GM18498 (cell line): Measurements from ENCODE around the gene NSDHL.
"Not testable (repeated sequence)": the region's sequence is repeated elsewhere in the genome, so short reads cannot be mapped to it uniquely, and the experiment has no call there.

Source experiments
- ATAC-seq: cut with Tn5 transposase; IDR thresholded peaks from one replicate; pipeline ENCODE4 v1.9.1; 2021; ENCODE audit warnings: mild to moderate bottlenecking, moderate library complexity; ENCODE audit not compliant: unreplicated experiment

NSDHL gene

DNA sequence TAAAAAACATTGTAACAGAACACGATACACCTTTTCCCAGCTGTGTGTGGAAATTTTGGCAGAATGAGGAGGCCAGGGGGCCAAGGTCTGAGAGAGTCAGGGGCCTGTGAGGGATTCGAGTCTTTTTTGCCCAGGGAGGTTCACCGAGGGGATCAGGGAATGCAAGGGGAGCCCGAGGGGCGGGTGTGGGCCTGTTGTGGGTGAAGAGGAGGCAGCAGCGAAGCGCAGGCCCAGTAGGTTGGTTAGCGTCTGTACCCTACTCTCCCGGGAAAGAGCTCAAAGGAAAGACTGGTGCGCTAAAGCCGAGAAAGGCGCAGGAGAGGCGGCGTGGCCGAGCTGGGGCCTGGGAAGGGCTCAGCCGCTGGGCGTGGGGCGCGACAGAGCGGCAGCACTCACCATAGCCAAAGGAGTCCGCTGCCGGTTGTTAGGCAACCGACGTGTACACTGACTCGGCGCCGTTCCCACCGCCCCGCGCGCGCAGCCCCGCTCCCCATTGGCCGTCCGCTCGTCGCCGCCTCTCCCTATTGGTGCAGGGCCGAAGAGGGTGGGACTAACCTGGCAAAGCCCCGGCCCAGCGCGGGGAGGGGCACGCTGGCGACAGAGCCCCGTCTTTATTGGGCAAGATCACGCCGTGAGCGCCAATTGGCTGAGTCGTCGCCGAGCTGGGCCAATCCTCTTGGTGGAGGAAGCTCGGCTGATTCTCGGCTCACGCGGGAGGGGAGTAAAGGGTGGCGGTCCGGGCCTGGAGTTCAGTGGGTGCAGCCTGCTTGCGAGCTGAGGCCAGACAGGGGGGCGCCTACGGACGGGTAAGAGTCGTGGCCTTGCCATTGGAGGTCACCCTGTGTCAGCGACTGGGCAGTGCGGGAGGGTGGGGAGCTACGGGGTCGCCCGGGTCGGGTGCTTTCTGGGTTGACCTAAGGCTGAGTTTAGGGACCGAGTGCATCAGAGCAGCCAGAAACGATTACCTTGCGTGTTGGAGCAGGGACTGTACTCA lies at the start of gene NSDHL, which contains the start of gene CETN2:
TSS of gene NSDHL (plus strand) at position 752 of the 994 bp plus-strand sequence. CDS start 15,262 bp downstream, outside the sequence.
TSS of gene CETN2 (minus strand) at position 446 of the 994 bp plus-strand sequence. CDS start at position 399, 47 bp downstream.
- ATAC-seq: peak; percentile 99

- peak; percentile 82 for ATAC-seq
Observed at GRCh38 chrX:152787062-152787461, 43.8 kb upstream of the NSDHL start.

DNA sequence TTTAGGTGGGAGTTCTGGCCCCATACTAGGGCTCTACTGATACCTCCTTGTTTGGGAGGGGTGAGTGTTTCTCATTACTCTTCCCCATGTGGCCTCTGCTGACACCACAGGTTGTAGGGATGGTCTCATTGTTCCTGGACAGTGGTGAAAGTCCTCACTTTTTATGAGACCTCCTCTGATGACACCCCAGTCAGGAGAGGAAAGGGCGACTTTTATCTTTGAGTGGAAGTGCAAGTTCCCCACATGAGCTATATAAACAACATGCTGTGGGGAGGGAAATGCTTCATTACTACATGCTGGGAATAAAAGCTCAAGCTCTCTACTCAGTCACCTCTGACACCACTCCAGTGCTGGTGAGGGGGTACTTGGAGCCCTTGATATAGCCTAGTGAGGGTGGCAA lies 31.9 kb upstream of the NSDHL start:
- ATAC-seq: no peak

DNA sequence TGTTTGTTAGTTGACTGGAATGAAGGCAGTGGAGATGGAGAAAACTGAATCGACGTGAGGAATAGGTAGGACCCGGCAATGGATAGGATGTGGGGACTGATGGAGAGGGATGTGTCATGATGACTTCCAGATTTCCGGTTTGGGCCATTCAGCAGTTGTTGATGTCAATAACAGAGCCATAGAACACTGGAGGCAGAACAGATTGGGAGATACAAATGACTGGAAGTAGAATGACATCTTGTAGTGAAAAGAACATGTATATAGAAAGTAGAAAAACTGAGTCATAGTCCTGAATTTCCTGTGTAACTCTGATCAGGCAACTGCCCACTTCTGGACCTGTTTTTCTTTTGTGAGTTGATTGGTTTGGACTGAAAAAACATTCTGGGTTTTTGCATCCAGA lies 24.8 kb upstream of the NSDHL start:
- no peak for ATAC-seq

- no peak for ATAC-seq
Observed at GRCh38 chrX:152810403-152810802, 20.5 kb upstream of the NSDHL start.

GRCh38 chrX:152813206-152813605 lies 17.7 kb upstream of the NSDHL start:
- no peak for ATAC-seq

- ATAC-seq: no peak
Observed at GRCh38 chrX:152814048-152814447, 16.8 kb upstream of the NSDHL start.

DNA sequence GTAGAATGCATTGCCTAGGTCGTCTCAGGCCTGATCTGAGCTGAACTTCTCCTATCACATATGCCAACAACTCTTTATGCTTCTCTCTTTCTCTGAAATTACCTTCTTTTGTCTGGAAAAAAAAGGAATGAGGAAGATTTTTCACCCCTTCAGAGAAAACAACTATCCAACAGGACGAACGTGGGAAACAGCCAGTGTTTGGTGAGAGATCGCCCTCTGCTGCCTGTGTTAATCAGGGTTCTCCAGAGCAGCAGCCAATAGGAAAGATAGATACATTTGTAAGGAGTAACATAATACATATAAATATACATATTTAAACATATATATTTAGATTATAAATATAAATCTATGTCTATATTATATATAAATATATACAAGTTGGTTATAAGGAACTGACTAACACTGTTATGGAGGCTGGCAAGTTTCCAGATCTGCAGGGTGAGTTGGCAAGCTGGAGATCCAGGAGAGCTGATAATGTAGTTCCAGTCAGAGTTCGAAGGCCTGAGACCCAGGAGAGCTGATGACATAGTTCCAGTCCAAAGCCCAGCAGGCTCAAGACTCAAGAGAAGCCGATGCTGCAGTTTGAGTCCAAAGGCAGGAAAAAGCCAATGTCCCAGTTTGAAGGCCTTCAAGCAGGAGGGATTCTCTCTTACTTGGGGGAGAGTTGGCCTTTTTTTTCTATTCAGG lies 13.6 kb upstream of the NSDHL start:
- ATAC-seq: no peak

DNA sequence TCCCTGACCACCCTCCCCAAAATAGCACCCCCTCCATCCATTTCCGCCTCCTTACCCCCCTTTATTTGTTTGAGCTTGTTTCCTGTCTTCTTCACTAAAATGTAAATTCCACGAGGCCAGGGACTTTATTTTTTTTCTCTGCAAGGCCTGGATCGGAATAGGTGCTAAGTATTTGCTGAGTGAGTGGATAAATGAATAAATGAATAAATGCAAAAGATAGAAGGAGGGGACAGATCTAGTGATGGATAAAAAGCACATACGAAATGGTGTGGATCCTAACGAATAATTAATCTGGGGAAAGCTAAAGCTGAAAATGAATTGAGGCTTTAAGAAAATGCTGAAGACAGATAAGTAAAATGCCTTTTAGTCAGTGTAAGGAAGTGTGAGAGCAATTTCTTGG lies 12.5 kb upstream of the NSDHL start:
- ATAC-seq: no peak

DNA sequence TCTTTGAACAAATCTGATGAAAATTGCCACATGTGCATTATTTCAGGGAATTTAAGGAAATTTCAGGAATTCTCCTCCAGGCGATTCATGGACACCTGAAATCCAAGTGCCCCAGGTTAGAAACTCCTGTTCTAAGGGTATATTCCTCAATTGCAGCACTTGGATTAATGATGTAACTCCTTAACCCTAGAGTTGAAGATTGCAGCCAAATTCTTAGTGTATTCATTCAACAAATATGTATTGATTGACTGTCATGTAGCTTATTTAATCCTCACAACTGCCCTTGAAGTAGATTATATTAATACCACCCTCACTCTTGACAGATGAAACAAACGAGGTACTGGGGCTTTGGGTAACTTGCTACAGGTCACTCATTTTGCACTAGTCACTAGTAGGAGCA lies 11.6 kb upstream of the NSDHL start:
- ATAC-seq: no peak

DNA sequence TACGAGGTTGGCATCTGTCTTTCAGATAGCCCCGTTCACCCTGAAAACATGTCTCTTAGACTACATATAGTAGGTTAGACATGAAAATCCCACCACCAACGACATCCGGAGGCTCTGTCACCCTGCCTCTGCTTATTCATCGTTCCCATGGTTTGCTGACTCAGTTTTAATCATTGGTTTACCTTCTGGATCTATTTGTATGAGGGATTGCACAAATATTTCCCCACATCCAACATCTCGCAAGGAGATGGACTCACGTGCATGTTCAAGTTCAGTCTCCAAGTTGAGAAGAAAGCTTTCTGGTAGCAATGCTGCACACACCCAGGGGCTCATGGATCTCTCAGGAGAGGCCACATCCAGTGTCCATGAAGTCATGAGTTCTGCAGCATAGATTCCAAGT lies 11.1 kb upstream of the NSDHL start:
- ATAC-seq: no peak

DNA sequence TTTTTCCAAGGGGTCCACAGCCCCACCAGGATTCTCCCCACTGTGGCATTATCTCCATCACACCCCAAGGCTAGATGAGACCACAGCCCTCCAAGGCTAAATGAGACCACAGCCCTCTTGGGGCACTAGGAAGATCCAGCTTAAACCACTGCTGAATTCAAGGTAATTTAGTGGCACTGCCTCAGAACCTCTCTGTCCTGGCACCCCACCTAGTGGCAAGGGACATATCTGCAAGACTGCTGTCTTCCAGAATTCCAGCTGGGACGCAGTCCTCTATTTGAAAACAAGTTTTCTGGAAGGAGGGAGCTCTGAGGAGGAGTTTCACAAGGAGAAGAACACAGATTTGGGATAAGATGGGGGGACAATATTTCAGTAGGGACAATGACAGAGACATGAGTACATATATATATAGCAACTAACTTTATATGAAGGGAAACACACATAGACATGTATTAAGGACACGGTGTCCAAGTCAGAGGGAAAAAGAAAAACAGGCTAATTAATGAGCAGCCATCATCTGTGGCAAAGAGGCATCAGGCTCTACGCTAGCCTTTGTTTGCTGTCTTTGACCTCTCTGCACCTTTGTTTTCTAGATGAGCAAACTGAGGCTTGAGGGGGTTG lies 9.6 kb upstream of the NSDHL start:
- ATAC-seq: no peak

GRCh38 chrX:152822383-152823086 lies 8.3 kb upstream of the NSDHL start:
- ATAC-seq: no peak

- ATAC-seq: no peak
Observed at GRCh38 chrX:152823657-152824056, 7.2 kb upstream of the NSDHL start.

- no peak for ATAC-seq
Observed at GRCh38 chrX:152824841-152825374, 6.0 kb upstream of the NSDHL start.

- ATAC-seq: no peak
Observed at GRCh38 chrX:152831391-152831790, 528 bp downstream of the NSDHL start.

DNA sequence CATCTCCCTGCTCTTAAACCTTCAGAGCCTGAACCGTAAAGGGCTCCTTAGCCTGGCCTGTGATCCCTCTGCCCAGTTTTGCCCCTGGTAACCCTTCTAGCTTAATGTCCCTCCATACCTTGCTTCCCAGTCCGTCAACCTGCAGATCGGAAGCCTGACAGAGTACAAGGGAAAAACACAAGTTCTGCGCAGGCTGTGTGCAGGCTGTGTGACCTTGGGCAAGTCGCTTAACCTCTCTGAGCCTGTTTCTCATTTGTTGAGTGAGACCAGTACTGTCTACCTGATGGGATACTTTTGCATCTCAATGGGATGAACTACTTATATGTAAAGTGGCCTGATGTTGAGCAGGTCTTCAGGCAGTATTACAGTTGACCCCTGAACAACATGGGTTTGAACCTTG lies 1.7 kb downstream of the NSDHL start:
- ATAC-seq: no peak

GRCh38 chrX:152833378-152833777 lies 2.5 kb downstream of the NSDHL start:
- no peak for ATAC-seq

DNA sequence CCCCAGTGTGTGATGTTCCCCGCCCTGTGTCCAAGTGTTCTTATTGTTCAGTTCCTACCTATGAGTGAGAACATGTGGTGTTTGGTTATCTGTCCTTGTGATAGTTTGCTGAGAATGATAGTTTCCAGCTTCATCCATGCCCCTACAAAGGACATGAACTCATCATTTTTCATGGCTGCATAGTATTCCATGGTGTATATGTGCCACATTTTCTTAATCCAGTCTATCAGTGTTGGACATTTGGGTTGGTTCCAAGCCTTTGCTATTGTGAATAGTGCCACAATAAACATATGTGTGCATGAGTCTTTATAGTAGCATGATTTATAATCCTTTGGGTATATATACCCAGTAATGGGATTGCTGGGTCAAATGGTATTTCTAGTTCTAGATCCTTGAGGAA lies 4.6 kb downstream of the NSDHL start:
- not testable (repeated sequence) for ATAC-seq

DNA sequence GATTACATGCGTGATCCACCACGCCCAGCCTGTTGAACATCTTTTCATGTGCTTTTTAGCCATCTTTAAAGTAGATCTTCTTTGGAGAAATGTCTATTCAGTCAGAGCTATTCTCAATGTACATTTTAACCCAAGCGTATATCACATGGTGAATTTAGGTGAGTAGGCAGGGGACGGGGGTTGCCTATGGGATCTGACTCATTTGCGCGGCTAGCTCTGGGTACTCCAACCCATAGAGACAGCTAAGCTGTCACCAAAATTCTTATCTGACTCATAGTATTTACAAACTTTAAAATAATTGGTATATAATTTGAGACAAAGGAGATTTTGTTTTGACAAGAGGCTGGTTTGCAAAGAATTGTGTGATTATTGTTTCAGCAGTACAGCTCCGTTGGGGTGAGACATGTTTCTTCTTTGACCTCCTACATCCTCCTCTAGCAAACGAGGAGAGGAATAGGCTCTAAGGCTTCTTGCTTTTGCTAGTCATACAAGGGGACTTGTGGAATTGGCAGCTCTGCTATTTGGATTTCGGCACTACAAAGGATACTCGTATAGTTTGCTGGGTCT lies 12.0 kb downstream of the NSDHL start:
- no peak for ATAC-seq
